Fibroblast of lung (primary cell): ENCODE measurements around the gene RPH3AL. TPM values are rescaled to one million over a fixed set of nuclear protein-coding genes. Genes with fewer than 3 reads are reported as not detected.

Experiments
- DNase-seq, 2 donors: peaks; one replicate each; pipeline versions ENCODE4 v3.0.0 to v3.0.0-alpha.2; 2010; ENCODE audit warnings: low read depth in 2 of 2
- H2AFZ ChIP-seq: 2 replicates; pipeline ENCODE4 v1.5.1; 2012; ENCODE audit warnings: low read length, control low read depth, inconsistent platforms
- H3K27ac ChIP-seq: 2 replicates; pipeline ENCODE4 v1.5.1; 2011; ENCODE audit warnings: low read length, control low read depth; ENCODE audit not compliant: insufficient read depth
- H3K27me3 ChIP-seq: 2 replicates; pipeline ENCODE4 v1.5.1; 2011; ENCODE audit warnings: mild to moderate bottlenecking, low read length; ENCODE audit not compliant: control insufficient read depth, insufficient read depth
- H3K36me3 ChIP-seq: 2 replicates; pipeline ENCODE4 v1.5.1; 2011; ENCODE audit warnings: low read length; ENCODE audit not compliant: control insufficient read depth, insufficient read depth
- H3K4me1 ChIP-seq: 2 replicates; pipeline ENCODE4 v1.5.1; 2011; ENCODE audit warnings: low read length; ENCODE audit not compliant: control insufficient read depth, insufficient read depth; ENCODE audit errors: extremely low read depth
- H3K4me2 ChIP-seq: 2 replicates; pipeline ENCODE4 v1.5.1; 2011; ENCODE audit warnings: low read length, control low read depth; ENCODE audit not compliant: insufficient read depth; ENCODE audit errors: extremely low read depth
- H3K4me3 ChIP-seq, 4 experiments: fragments of 200-600 bp in 1 of 4; sonication (generic) in 1 of 4; replicated peaks in 1 of 4; 2 replicates each; pipeline ENCODE4 v1.5.1; 2011 to 2016; ENCODE audit warnings: low read length in 4 of 4, low read depth in 3 of 4, mild to moderate bottlenecking in 3 of 4, control low read depth in 2 of 4, inconsistent platforms in 1 of 4, mixed read lengths in 1 of 4; ENCODE audit not compliant: insufficient read depth in 1 of 4; ENCODE audit errors: control extremely low read depth in 1 of 4
- H3K79me2 ChIP-seq: 2 replicates; pipeline ENCODE4 v1.5.1; 2012; ENCODE audit warnings: mild to moderate bottlenecking, low read length, inconsistent platforms; ENCODE audit not compliant: control insufficient read depth, insufficient read depth
- H3K9ac ChIP-seq: 2 replicates; pipeline ENCODE4 v1.5.1; 2011; ENCODE audit warnings: mild to moderate bottlenecking, low read length, control low read depth; ENCODE audit not compliant: insufficient read depth
- H3K9me3 ChIP-seq: 2 replicates; pipeline ENCODE4 v1.5.1; 2012; ENCODE audit warnings: low read depth, low read length; ENCODE audit not compliant: control insufficient read depth, insufficient read depth
- H4K20me1 ChIP-seq: 2 replicates; pipeline ENCODE4 v1.5.1; 2011; ENCODE audit warnings: low read length; ENCODE audit not compliant: control insufficient read depth, insufficient read depth; ENCODE audit errors: extremely low read depth
- EZH2 ChIP-seq: IDR thresholded peaks from 2 replicates; pipeline ENCODE4 v1.5.1; 2012; ENCODE audit warnings: low read length, control low read depth, mild to moderate bottlenecking; ENCODE audit errors: missing control alignments
- polyA plus RNA-seq, 2 donors: library from polyadenylated mRNA; depleted of rRNA in 1 of 2; stranded (reverse) in 1 of 2; unstranded in 1 of 2; fragments of >200 nt; gene quantifications; 2 replicates each; pipeline ENCODE4 v1.2.1, GENCODE V29; 2011 to 2012; ENCODE audit warnings: missing spikeins in 1 of 2
- total RNA-seq: library from RNA; depleted of rRNA; stranded (reverse); fragments of >200 nt; gene quantifications from 2 replicates; pipeline ENCODE4 v1.2.1, GENCODE V29; 2014
- TF ChIP-seq, protein P1 (sequence below), 2 donors: IDR thresholded peaks in 1 of 2; conservative IDR thresholded peaks in 1 of 2; 1 replicate in 1 of 2; 2 replicates in 1 of 2; pipeline ENCODE4 v1.5.1; 2011 to 2012; ENCODE audit warnings: low read length in 2 of 2, control low read depth in 1 of 2, inconsistent platforms in 1 of 2, low read depth in 1 of 2, mild to moderate bottlenecking in 1 of 2

Gene RPH3AL
- total and polyA plus RNA-seq, 2 donors (not counting 1 experiment from before 2014, with no cell fraction given): 0.49 to 3.0 TPM

DNA sequence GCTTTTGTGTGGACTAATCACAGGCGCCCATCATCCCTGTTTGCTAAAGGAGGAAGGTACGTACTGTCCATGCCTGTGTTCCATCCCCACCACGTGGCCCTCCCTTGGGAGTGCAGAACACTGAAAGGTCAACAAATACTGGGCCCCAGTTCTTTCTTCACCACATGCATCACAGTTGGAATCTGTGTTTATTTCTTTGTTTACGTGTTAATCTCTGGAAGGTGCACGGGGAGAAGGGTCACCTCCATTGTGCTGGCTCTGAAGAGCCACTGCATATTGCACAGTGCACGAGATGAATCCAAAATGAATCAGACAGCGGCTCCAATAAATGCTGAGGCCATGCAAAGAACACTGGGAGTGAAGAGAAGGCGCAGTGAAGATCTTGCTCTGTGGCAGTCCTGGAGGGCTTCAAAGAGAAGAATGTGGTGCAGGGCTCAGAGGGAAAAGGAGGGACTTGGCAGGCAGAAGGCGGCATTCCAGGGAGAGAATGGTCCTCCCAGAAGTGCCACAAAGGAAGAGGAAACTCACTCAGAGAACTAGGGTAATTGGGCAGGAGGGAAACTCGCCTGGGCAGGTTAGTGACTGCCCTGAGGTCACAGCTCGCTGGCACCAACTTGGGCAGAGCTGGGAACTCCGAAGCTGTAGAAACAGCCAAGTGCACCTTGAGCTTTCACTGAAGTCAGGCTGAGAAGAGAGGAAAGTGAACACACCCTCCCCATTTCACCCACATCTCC lies 3.7 kb downstream of the RPH3AL start:
- no peaks in the 10 kb centered on the region for H3K9me3 ChIP-seq
- no peaks in the 10 kb centered on the region for H3K4me1 ChIP-seq
- H2AFZ ChIP-seq: no peak overlapping the region
- no peak overlapping the region for H3K4me2 ChIP-seq
- no peak overlapping the region for H3K9ac ChIP-seq
- no peaks in the 10 kb centered on the region for H3K27me3 ChIP-seq
- DNase-seq: peak in 1 of 2 donors; percentile 16
- TF ChIP-seq, protein P1, sequence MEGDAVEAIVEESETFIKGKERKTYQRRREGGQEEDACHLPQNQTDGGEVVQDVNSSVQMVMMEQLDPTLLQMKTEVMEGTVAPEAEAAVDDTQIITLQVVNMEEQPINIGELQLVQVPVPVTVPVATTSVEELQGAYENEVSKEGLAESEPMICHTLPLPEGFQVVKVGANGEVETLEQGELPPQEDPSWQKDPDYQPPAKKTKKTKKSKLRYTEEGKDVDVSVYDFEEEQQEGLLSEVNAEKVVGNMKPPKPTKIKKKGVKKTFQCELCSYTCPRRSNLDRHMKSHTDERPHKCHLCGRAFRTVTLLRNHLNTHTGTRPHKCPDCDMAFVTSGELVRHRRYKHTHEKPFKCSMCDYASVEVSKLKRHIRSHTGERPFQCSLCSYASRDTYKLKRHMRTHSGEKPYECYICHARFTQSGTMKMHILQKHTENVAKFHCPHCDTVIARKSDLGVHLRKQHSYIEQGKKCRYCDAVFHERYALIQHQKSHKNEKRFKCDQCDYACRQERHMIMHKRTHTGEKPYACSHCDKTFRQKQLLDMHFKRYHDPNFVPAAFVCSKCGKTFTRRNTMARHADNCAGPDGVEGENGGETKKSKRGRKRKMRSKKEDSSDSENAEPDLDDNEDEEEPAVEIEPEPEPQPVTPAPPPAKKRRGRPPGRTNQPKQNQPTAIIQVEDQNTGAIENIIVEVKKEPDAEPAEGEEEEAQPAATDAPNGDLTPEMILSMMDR (conservative IDR thresholded peaks at IDR 0.05 in 1 of 2, IDR thresholded peaks at IDR 0.05 in 1 of 2; ENCODE audit: low read depth in 1 of 2, low read length in 2 of 2): no peak
- TF ChIP-seq EZH2: no peak
- no peaks in the 10 kb centered on the region for H4K20me1 ChIP-seq
- no peaks in the 10 kb centered on the region for H3K79me2 ChIP-seq
- H3K36me3 ChIP-seq: no peaks in the 10 kb centered on the region
- H3K4me3 ChIP-seq: no peak overlapping the region
- no peak overlapping the region for H3K27ac ChIP-seq

DNA sequence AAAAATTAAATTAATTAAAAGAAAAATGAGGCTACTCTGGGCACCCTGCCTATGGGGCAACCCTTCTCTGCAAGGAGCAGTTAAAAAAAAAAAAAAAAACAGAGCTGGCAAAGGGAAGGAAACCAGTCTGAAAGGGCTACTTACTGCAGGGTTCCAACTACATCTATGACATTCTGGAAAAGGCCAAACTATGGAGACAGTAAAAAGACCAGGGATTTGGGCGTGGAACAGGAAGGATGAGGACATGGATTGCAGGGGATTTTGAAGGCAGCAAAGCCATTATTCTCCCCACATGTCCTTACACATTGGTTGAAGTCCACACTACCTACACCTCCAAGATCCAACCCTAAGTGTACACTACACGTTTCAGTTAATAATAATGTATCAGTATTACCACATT lies 4.6 kb downstream of the RPH3AL start:
- Histone ChIP-seq H3K9ac (no peak overlapping the region), H3K27me3 (no peaks in the 10 kb centered on the region), H2AFZ (no peak overlapping the region), H4K20me1 (no peaks in the 10 kb centered on the region), H3K9me3 (no peaks in the 10 kb centered on the region), H3K4me1 (no peaks in the 10 kb centered on the region), H3K4me2 (no peak overlapping the region), H3K79me2 (no peaks in the 10 kb centered on the region), H3K4me3 (no peak overlapping the region), H3K27ac (no peak overlapping the region), H3K36me3 (no peaks in the 10 kb centered on the region)
- no peak for TF ChIP-seq EZH2
- TF ChIP-seq, protein P1 (conservative IDR thresholded peaks at IDR 0.05 in 1 of 2, IDR thresholded peaks at IDR 0.05 in 1 of 2; ENCODE audit: low read depth in 1 of 2, low read length in 2 of 2): no peak
- no peak for DNase-seq

DNA sequence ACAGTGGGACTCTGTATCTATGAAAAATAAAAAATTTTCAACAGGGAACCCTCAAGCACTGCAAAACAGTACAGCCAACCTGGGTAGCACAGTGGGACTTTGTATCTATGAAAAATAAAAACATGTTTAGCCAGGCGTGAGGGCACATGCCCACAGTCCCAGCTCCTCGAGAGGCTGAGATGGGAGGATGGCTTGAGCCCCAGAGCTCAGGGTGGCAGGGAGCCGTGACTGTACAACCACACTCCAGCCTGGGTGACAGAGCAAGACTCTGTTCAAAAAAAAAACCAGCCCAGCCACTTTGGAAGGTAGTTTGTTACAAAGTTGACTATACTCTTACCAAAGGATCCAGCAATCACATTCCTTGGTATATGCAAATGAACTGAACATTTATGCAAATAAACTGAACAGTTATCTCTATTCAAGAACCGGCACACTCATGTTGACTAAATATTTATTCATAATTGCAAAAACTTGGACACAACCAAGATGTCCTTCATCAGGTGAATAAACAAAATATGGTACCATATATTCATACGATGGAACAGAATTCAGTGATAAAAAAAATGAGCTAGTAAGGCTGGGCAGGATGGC lies 5.2 kb downstream of the RPH3AL start:
- no peak overlapping the region for H3K4me2 ChIP-seq
- no peak overlapping the region for H2AFZ ChIP-seq
- no peaks in the 10 kb centered on the region for H3K27me3 ChIP-seq
- no peaks in the 10 kb centered on the region for H4K20me1 ChIP-seq
- no peaks in the 10 kb centered on the region for H3K9me3 ChIP-seq
- TF ChIP-seq, protein P1 (conservative IDR thresholded peaks at IDR 0.05 in 1 of 2, IDR thresholded peaks at IDR 0.05 in 1 of 2; ENCODE audit: low read depth in 1 of 2, low read length in 2 of 2): no peak
- TF ChIP-seq EZH2: no peak
- H3K36me3 ChIP-seq: no peaks in the 10 kb centered on the region
- H3K4me3 ChIP-seq: no peak overlapping the region
- no peaks in the 10 kb centered on the region for H3K4me1 ChIP-seq
- no peak overlapping the region for H3K27ac ChIP-seq
- no peak for DNase-seq
- H3K9ac ChIP-seq: no peak overlapping the region
- no peaks in the 10 kb centered on the region for H3K79me2 ChIP-seq
